BJ (cell line): ENCODE data around the gene ASPDH. TPM values are rescaled to one million over a fixed set of nuclear protein-coding genes. Genes with fewer than 3 reads are reported as not detected.

Source experiments
- CTCF ChIA-PET: fragments of 350-600 bp; formaldehyde crosslinking; extraction: SDS; loops from one replicate; lab custom pipeline; 2021; ENCODE audit warnings: antibody characterized with exemption, inconsistent platforms; lab: Yijun Ruan, JAX
- POLR2A ChIA-PET: fragments of 300-600 bp; sonication (Branson Sonifier 250); formaldehyde crosslinking; extraction: SDS; loops from one replicate; lab custom pipeline; 2021; ENCODE audit warnings: antibody characterized with exemption; lab: Charles Lee
- DNase-seq: peaks from one replicate; pipeline ENCODE4 v3.0.0-alpha.2; 2011; ENCODE audit warnings: low read depth
- H3K27me3 ChIP-seq: 2 replicates; pipeline ENCODE4 v1.6.0; 2011; ENCODE audit warnings: low read length; ENCODE audit not compliant: control insufficient read depth, insufficient read depth
- H3K36me3 ChIP-seq: 2 replicates; pipeline ENCODE4 v1.5.1; 2011; ENCODE audit warnings: low read length; ENCODE audit not compliant: control insufficient read depth, insufficient read depth
- H3K4me3 ChIP-seq: 2 replicates; pipeline ENCODE4 v1.5.1; 2011; ENCODE audit warnings: low read depth, mild to moderate bottlenecking, control low read depth, low read length
- polyA plus RNA-seq: library from polyadenylated mRNA; depleted of rRNA; stranded (reverse); fragments of >200 nt; gene quantifications from 2 replicates; pipeline ENCODE4 v1.2.3, GENCODE V29; 2011
- TF ChIP-seq, protein P1 (sequence below): IDR thresholded peaks from 2 replicates; pipeline ENCODE4 v1.5.1; 2011; ENCODE audit warnings: low read depth, mild to moderate bottlenecking, control low read depth, inconsistent platforms, low read length, moderate library complexity; ENCODE audit not compliant: insufficient read depth

ASPDH gene
- polyA plus RNA-seq, 1 experiment: not detected

DNA sequence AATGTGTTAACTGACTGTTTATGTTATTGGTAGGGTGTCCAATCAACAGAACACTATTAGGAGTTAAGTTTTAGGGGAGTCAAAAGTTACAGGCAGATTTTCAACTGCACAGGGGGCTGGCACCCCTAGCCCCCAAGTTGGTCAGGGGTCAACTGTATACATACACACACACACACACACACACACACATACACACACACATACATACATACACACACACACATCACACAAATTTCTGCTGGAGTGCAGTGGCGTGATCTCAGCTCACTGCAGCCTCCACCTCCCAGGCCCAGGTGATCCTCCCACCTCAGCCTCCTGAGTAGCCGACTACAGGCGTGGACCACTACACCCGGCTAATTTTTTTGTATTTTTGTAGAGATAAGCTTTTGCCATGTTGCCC, 44.3 kb upstream of the ASPDH start:
- ChIA-PET CTCF (interaction anchor here (0.8 to 4.3 kb wide), 5 partner anchors 12 to 37 kb away, joined by 3 to 37 read pairs (median 4); no protein-coding TSS in a partner anchor), POLR2A (no interaction called here)
- no peak overlapping the region for H3K4me3 ChIP-seq
- H3K27me3 ChIP-seq: peaks cover 4% of the 10 kb centered on the region; the same call in 1 of the 2 replicates
- TF ChIP-seq, protein P1, sequence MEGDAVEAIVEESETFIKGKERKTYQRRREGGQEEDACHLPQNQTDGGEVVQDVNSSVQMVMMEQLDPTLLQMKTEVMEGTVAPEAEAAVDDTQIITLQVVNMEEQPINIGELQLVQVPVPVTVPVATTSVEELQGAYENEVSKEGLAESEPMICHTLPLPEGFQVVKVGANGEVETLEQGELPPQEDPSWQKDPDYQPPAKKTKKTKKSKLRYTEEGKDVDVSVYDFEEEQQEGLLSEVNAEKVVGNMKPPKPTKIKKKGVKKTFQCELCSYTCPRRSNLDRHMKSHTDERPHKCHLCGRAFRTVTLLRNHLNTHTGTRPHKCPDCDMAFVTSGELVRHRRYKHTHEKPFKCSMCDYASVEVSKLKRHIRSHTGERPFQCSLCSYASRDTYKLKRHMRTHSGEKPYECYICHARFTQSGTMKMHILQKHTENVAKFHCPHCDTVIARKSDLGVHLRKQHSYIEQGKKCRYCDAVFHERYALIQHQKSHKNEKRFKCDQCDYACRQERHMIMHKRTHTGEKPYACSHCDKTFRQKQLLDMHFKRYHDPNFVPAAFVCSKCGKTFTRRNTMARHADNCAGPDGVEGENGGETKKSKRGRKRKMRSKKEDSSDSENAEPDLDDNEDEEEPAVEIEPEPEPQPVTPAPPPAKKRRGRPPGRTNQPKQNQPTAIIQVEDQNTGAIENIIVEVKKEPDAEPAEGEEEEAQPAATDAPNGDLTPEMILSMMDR: no peak
- DNase-seq: no peak
- no peaks in the 10 kb centered on the region for H3K36me3 ChIP-seq

DNA sequence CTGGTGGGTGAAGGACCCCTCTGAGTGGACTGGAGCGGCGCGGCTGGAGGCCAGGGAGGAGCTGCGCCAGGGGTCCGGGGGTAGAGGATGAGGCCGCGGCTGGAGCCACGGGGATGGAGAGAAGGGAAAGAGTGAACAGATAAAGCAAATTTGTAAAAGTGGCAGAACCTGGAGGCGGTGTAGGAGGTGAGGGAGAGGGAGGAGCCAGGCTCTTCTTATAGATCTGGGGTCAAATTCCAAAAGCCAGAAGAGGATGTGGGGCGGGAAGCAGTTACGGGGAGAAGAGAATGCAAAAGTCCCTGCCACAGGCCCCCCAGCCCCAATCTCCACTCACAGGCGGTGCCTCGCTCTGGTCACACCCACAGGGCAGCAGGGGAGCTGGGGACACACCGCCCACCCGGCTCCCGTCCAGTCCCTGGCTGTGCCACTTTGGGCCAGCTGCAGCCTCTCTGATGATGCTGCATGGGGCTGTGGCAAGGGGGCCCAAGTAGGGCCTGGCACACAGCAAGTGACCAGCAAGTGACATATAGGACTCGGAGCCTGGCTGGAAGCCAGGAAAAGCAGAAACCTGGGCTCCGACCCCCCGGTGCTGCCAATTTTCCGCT, 43.4 kb upstream of the ASPDH start:
- Histone ChIP-seq H3K4me3 (peak overlapping the region; percentile 39), H3K27me3 (peaks cover 4% of the 10 kb centered on the region; the same call in 1 of the 2 replicates), H3K36me3 (no peaks in the 10 kb centered on the region)
- TF ChIP-seq, protein P1: no peak
- ChIA-PET POLR2A (interaction anchor here (0.6 kb wide), 1 partner anchor 46 kb away, joined by 4 read pairs; the partner anchor contains the start of gene JOSD2), CTCF (interaction anchor here (0.6 to 4.3 kb wide), 20 partner anchors 15 to 365 kb away, joined by 3 to 37 read pairs (median 4); no protein-coding TSS in a partner anchor)
- DNase-seq: no peak

DNA sequence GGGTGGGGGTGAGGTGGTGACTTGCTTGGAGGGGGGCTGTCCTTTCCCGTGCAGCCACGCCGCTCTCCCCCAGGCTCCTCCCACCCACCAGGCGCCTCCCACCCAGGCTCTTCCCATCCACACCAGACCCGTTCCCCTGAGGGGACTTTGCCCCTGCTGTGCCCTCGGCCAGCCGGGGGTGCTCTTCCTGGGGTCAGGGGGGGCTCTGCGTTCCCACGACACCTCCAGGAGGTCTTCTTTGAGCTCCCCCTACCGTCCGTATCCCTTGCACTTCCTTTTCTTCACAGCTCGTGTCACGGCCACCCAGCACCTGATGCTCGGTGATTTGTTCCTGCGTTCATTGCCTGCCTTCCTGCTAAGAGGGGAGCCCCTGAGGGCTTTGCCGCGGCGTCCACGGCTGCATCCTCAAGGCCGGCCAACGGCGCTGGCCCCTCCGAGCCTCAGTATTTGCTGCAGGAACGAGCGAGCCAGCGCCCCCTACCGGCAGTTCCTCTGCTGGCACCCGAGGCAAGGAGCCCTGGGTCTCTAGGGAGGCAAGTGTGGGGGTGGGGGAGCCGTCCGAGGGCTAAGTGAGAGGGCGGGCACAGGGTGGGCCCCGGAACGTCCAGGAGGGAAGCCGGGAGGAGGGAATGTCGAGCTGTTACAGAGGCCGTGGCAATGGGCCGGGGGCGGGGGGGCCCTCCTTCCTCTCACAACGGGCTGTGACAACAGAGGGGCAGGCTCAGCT, 42.7 kb upstream of the ASPDH start:
- CTCF ChIA-PET: interaction anchor here (0.6 to 4.3 kb wide), 39 partner anchors 9 to 366 kb away, joined by 3 to 37 read pairs (median 4); partner anchors contain the start of genes JOSD2 and POLD1
- TF ChIP-seq, protein P1: peak; percentile 96
- Histone ChIP-seq H3K4me3 (peak overlapping the region; percentile 39), H3K27me3 (peaks cover 4% of the 10 kb centered on the region; the same call in 1 of the 2 replicates), H3K36me3 (no peaks in the 10 kb centered on the region)
- DNase-seq: peak; percentile 4
- POLR2A ChIA-PET: interaction anchor here (0.6 kb wide), 1 partner anchor 45 kb away, joined by 4 read pairs; the partner anchor contains the start of gene JOSD2

DNA sequence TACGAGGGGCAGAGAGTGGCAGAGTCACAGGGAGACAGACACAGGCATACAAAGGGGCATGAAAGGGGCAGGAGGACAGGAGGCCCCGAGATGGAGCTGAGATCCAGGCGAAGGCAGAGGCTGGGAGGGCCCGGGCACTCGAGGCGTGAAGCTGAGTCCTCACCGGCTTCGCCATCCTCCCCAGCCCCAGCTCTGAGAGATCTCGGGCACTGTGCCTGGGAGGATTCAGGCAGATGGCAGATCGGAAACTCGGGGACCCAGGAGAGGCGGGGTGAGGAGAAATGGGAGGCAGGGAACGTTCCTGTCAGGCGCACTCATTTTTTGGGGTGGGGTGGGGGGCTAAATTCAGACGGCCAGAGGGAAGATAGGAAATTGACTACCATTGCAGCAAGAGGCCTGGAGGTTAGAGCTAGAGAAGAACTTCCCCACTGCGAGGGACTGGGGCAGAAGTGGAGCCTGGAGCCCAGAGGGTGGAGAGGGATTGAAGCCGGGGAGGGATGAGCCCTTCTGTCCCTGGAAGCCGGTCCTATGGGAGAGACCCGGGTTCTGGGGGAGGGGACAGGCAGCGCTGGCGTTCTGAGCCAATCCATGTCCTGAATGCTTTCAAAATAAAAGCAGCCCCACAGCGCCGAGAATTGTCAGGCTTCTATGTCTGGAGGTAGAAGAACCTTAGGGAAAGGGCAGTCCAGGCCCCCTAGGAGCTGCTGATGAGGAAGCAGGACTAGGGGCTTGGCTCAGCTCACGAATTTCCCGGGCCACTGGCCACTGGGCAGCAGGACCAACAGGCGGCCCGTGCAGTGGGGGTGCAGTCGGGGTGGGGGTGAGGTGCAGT, 42.0 kb upstream of the ASPDH start:
- no peak for DNase-seq
- Histone ChIP-seq H3K36me3 (no peaks in the 10 kb centered on the region), H3K27me3 (peaks cover 4% of the 10 kb centered on the region; the same call in 1 of the 2 replicates), H3K4me3 (peak overlapping the region; percentile 39)
- ChIA-PET POLR2A (no interaction called here), CTCF (interaction anchor here (0.6 to 4.3 kb wide), 32 partner anchors 8 to 228 kb away, joined by 3 to 37 read pairs (median 4); partner anchors contain the start of genes JOSD2 and POLD1)
- TF ChIP-seq, protein P1: no peak
